Fibroblast of mammary gland (primary cell): ENCODE measurements around the gene PRSS22.

Experiments used
- DNase-seq: peaks from one replicate; pipeline ENCODE4 v3.0.0-alpha.2; 2010; ENCODE audit warnings: low read depth
- H3K4me3 ChIP-seq: 2 replicates; pipeline ENCODE4 v1.5.1; 2011; ENCODE audit warnings: low read depth, mild to moderate bottlenecking, low read length, moderate library complexity; ENCODE audit not compliant: control insufficient read depth
- TF ChIP-seq, protein P1 (sequence below): conservative IDR thresholded peaks from 2 replicates; pipeline ENCODE4 v1.5.1; 2011; ENCODE audit warnings: low read depth, low read length, inconsistent platforms; ENCODE audit not compliant: control insufficient read depth, insufficient read depth

The PRSS22 gene

GRCh38 chr16:2852731-2853507 is 5.1 kb downstream of the PRSS22 start:
- TF ChIP-seq, protein P1, sequence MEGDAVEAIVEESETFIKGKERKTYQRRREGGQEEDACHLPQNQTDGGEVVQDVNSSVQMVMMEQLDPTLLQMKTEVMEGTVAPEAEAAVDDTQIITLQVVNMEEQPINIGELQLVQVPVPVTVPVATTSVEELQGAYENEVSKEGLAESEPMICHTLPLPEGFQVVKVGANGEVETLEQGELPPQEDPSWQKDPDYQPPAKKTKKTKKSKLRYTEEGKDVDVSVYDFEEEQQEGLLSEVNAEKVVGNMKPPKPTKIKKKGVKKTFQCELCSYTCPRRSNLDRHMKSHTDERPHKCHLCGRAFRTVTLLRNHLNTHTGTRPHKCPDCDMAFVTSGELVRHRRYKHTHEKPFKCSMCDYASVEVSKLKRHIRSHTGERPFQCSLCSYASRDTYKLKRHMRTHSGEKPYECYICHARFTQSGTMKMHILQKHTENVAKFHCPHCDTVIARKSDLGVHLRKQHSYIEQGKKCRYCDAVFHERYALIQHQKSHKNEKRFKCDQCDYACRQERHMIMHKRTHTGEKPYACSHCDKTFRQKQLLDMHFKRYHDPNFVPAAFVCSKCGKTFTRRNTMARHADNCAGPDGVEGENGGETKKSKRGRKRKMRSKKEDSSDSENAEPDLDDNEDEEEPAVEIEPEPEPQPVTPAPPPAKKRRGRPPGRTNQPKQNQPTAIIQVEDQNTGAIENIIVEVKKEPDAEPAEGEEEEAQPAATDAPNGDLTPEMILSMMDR = no peak
- no peak overlapping the region for H3K4me3 ChIP-seq
- no peak for DNase-seq

DNA sequence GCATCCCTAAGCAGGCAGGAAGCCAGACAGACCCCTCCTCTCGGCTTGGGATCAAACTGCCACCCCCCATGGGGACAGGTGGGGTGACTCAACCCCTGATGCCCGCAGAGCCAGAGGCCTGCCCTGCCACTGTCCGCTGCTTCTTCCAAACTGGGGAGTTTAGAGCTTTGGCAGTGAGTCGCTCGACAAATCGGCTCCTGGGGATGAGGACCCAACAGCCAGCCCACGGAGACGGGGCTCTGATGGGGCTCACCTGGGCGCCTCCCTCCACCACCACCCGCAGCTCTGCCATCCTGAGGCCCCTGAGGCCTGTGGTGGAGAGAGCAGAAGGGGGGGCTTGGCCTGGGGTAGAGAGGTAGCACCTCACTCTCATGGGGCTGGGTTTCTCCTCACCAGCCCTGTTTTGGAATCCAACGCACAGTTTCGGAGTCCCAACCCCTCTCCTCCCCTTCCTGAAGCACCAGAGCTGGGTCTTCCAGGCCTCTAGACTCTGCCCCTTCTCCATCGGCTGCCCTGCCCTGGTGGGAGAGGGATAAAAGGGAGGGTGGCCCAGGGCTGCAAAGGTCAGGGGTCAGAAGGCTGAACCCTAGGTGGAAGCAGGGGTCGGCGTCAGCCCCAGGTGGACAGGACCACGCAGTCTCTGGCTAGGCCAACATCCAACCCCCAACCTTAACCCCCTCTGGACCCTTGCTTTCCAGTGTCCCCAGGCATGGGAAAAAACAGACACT is 5.8 kb downstream of the PRSS22 start:
- TF ChIP-seq, protein P1 = no peak
- H3K4me3 ChIP-seq = no peak overlapping the region
- DNase-seq = no peak

- DNase-seq = no peak
- TF ChIP-seq, protein P1 = no peak
- no peak overlapping the region for H3K4me3 ChIP-seq
These were observed 8.8 kb downstream of the PRSS22 start for GRCh38 chr16:2848933-2849725.

DNA sequence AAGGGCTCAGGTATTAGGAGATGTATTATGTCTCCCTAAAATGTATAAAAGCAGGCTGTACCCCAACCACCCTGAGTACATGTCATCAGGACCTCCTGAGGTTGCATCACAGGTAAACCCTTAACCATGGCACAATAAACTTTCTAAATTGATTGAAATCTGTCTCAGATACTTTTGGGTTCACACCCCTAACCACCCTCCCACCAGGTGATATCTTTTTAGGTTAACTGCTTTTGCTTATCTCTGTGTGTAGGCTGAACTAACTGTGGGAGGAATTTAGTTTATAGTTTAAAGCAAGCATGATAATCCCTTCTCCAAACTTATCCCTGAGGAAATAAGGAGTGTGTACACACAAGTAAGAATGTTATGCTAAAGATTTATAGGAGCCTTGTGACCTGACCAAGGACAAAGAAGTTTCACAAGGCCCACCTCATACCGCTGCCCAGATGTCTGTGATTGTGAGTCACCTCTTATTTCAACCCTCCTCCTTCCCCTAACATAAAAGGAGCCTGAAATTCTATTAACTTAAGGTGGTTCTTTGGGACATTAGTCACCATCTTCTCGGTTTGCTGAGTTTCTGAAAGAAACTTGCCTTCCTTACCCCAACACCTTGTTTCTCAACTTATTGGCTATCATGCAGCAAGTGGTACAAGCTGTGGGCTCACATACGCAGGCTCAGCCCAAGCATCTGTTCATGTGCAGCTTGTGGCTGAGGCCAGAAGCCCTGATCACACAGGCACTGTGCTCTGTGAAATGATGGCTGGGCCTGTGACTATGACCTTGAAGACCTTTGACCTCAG is 11.3 kb downstream of the PRSS22 start:
- H3K4me3 ChIP-seq = no peak overlapping the region
- TF ChIP-seq, protein P1 = no peak
- peak; percentile 90 for DNase-seq

GRCh38 chr16:2845116-2845515 is 12.9 kb downstream of the PRSS22 start:
- H3K4me3 ChIP-seq = no peak overlapping the region
- TF ChIP-seq, protein P1 = no peak
- no peak for DNase-seq

- TF ChIP-seq, protein P1 = no peak
- no peak overlapping the region for H3K4me3 ChIP-seq
- no peak for DNase-seq
These were observed 14.4 kb downstream of the PRSS22 start for GRCh38 chr16:2843526-2843925.
